ENCODE data around the gene FHOD1. TPM values are rescaled to one million over a fixed set of nuclear protein-coding genes. Genes with fewer than 3 reads are reported as not detected.
A peak's percentile ranks its signal among the peaks of the same experiment; 100 is the strongest.

FHOD1 gene
- total RNA-seq (2014; rRNA removed; shearing (Covaris generic); ENCODE audit: low replicate concordance), result 29.1 and 33.1 TPM in 2 replicates

GRCh38 chr16:67247192-67248072, at the start of gene FHOD1:
Gene FHOD1 (minus strand): TSS chr16:67247481. CDS start chr16:67247410, 71 bp downstream.
- Histone ChIP-seq H3K4me3 (ENCODE audit: low read length) (peak within 1 kb of the TSS; percentile 88), H3K79me2 (ENCODE audit: low read length) (peaks cover 22% of the 10 kb centered on the region), H3K36me3 (ENCODE audit: insufficient read depth, low read length) (no peaks in the 10 kb centered on the region), H3K9me3 (ENCODE audit: low read length) (no peaks in the 10 kb centered on the region), H3K27me3 (ENCODE audit: low read length) (no peaks in the 10 kb centered on the region), H4K20me1 (ENCODE audit: insufficient read depth, low read depth, low read length) (peaks cover 11% of the 10 kb centered on the region; the same call in 1 of the 2 replicates), H3K4me1 (ENCODE audit: low read length) (peaks cover 60% of the 10 kb centered on the region), H3K9ac (ENCODE audit: low read length) (peak within 1 kb of the TSS; percentile 90), H3K9me2 (replicated peaks; ENCODE audit: insufficient read depth, low read length) (no peaks in the 10 kb centered on the region), H3K27ac (ENCODE audit: low read length) (peak within 1 kb of the TSS; percentile 83), H3K4me2 (ENCODE audit: low read depth, low read length, poor library complexity, severe bottlenecking) (peak within 1 kb of the TSS; percentile 95), H2AFZ (ENCODE audit: low read length) (peak within 1 kb of the TSS; percentile 93)
- peak; percentile 98 for DNase-seq

- Histone ChIP-seq H3K4me2 (ENCODE audit: low read depth, low read length, poor library complexity, severe bottlenecking) (no peak overlapping the region), H2AFZ (ENCODE audit: low read length) (no peak overlapping the region), H3K4me1 (ENCODE audit: low read length) (no peaks in the 10 kb centered on the region), H3K36me3 (ENCODE audit: insufficient read depth, low read length) (no peaks in the 10 kb centered on the region), H3K79me2 (ENCODE audit: low read length) (no peaks in the 10 kb centered on the region), H4K20me1 (ENCODE audit: insufficient read depth, low read depth, low read length) (no peaks in the 10 kb centered on the region), H3K27me3 (ENCODE audit: low read length) (no peaks in the 10 kb centered on the region; the same call in 1 of the 2 replicates), H3K4me3 (ENCODE audit: low read length) (no peak overlapping the region), H3K9ac (ENCODE audit: low read length) (no peak overlapping the region), H3K9me2 (replicated peaks; ENCODE audit: insufficient read depth, low read length) (no peaks in the 10 kb centered on the region), H3K9me3 (ENCODE audit: low read length) (no peaks in the 10 kb centered on the region), H3K27ac (ENCODE audit: low read length) (no peak overlapping the region)
- no peak for DNase-seq
Observed at GRCh38 chr16:67296420-67296819, 49.1 kb upstream of the FHOD1 start.

DNA sequence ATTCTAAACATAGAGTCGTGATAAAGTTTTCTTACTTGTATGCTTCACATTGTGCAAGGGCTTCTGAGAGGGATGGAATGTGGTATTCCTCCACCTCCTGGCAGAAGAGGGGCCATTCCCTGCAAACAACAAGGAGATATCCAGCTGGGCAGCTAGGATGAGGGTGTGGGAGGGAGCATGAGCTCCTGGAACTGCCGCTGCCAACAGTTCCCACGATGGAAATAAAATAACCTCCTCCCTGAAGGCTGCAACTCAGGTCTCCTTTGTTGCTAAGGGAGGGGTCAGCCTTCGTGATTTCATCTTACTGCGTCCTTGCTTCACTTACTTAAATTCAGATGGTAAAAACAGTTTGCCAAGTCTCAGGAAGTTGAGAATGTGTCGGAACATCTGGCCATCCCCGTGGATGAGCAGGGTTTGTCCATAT, 47.7 kb upstream of the FHOD1 start:
- no peak overlapping the region for H2AFZ ChIP-seq (ENCODE audit: low read length)
- H3K36me3 ChIP-seq (ENCODE audit: insufficient read depth, low read length), result no peaks in the 10 kb centered on the region
- H3K4me3 ChIP-seq (ENCODE audit: low read length), result no peak overlapping the region
- no peaks in the 10 kb centered on the region for H3K9me2 ChIP-seq (replicated peaks; ENCODE audit: insufficient read depth, low read length)
- no peak overlapping the region for H3K27ac ChIP-seq (ENCODE audit: low read length)
- H3K4me1 ChIP-seq (ENCODE audit: low read length), result no peaks in the 10 kb centered on the region
- no peaks in the 10 kb centered on the region for H4K20me1 ChIP-seq (ENCODE audit: insufficient read depth, low read depth, low read length)
- H3K9me3 ChIP-seq (ENCODE audit: low read length), result no peaks in the 10 kb centered on the region
- no peak overlapping the region for H3K4me2 ChIP-seq (ENCODE audit: low read depth, low read length, poor library complexity, severe bottlenecking)
- no peak for DNase-seq
- H3K9ac ChIP-seq (ENCODE audit: low read length), result no peak overlapping the region
- H3K79me2 ChIP-seq (ENCODE audit: low read length), result no peaks in the 10 kb centered on the region
- H3K27me3 ChIP-seq (ENCODE audit: low read length), result no peaks in the 10 kb centered on the region; the same call in 1 of the 2 replicates

DNA sequence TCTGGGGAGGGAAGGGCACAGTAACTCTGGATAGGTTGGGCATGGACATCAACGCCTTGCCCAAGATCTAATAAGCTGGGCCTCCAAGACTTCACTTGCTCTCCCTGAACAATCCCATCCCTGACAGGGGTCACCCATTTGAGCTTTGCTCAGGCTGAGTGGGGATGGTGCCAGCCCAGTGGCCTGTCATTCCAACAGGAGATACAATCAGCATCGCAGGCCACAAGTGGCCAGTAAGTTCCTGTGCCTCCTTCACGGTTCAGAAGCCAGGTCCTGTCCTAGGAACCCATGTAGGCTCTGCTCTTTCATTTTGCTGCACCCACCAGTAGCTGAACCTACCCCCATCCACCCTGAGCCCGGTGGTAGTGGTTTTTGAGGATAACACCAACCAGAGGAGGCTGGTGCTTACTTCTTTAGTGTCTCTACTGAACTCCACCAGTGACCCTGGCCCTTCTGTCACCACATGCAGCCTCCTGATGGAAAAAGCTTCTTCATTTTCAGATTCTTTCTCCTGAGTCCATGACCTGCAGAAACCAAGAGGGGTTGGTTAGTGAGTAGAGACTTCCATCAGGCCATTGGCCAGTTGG, 47.0 kb upstream of the FHOD1 start:
- Histone ChIP-seq H3K27me3 (ENCODE audit: low read length) (no peaks in the 10 kb centered on the region; the same call in 1 of the 2 replicates), H3K9me3 (ENCODE audit: low read length) (no peaks in the 10 kb centered on the region), H4K20me1 (ENCODE audit: insufficient read depth, low read depth, low read length) (no peaks in the 10 kb centered on the region), H2AFZ (ENCODE audit: low read length) (no peak overlapping the region), H3K4me3 (ENCODE audit: low read length) (no peak overlapping the region), H3K27ac (ENCODE audit: low read length) (no peak overlapping the region), H3K79me2 (ENCODE audit: low read length) (no peaks in the 10 kb centered on the region), H3K9me2 (replicated peaks; ENCODE audit: insufficient read depth, low read length) (no peaks in the 10 kb centered on the region), H3K4me2 (ENCODE audit: low read depth, low read length, poor library complexity, severe bottlenecking) (no peak overlapping the region), H3K9ac (ENCODE audit: low read length) (no peak overlapping the region), H3K4me1 (ENCODE audit: low read length) (no peaks in the 10 kb centered on the region), H3K36me3 (ENCODE audit: insufficient read depth, low read length) (no peaks in the 10 kb centered on the region)
- DNase-seq, result no peak

- H3K4me3 ChIP-seq (ENCODE audit: low read length), result no peak overlapping the region
Observed at GRCh38 chr16:67291461-67291860, 44.2 kb upstream of the FHOD1 start.

DNA sequence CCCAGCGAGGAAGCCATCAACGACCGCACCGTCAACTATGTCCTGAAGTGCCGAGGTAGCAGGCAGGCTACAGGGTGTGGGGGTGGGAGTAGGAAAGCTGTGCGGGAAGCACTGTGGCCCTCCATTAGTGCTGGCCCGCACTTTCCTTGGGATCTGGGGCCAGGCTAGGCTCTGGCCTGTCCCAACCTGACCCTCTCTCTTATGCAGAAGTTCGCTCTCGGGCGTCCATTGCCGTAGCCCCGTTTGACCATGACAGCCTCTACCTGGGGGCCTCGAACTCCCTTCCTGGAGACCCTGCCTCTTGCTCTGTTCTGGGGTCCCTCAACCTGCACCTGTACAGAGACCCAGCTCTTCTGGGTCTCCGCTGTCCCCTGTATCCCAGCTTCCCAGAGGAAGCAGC, 40.7 kb upstream of the FHOD1 start:
- no peak overlapping the region for H3K4me3 ChIP-seq (ENCODE audit: low read length)
- H3K27ac ChIP-seq (ENCODE audit: low read length), result no peak overlapping the region
- no peaks in the 10 kb centered on the region for H4K20me1 ChIP-seq (ENCODE audit: insufficient read depth, low read depth, low read length)
- H3K4me1 ChIP-seq (ENCODE audit: low read length), result peaks cover 9% of the 10 kb centered on the region
- no peaks in the 10 kb centered on the region for H3K79me2 ChIP-seq (ENCODE audit: low read length)
- no peak for DNase-seq
- no peak overlapping the region for H3K4me2 ChIP-seq (ENCODE audit: low read depth, low read length, poor library complexity, severe bottlenecking)
- H3K9me3 ChIP-seq (ENCODE audit: low read length), result no peaks in the 10 kb centered on the region
- no peak overlapping the region for H2AFZ ChIP-seq (ENCODE audit: low read length)
- H3K9ac ChIP-seq (ENCODE audit: low read length), result no peak overlapping the region
- H3K36me3 ChIP-seq (ENCODE audit: insufficient read depth, low read length), result no peaks in the 10 kb centered on the region
- H3K9me2 ChIP-seq (replicated peaks; ENCODE audit: insufficient read depth, low read length), result no peaks in the 10 kb centered on the region
- H3K27me3 ChIP-seq (ENCODE audit: low read length), result no peaks in the 10 kb centered on the region

More at GRCh38 chr16:67291461-67291860, 44.2 kb upstream of the FHOD1 start:
- no peaks in the 10 kb centered on the region for H4K20me1 ChIP-seq (ENCODE audit: insufficient read depth, low read depth, low read length)
- H3K4me2 ChIP-seq (ENCODE audit: low read depth, low read length, poor library complexity, severe bottlenecking), result no peak overlapping the region
- H3K27me3 ChIP-seq (ENCODE audit: low read length), result no peaks in the 10 kb centered on the region; the same call in 1 of the 2 replicates
- H2AFZ ChIP-seq (ENCODE audit: low read length), result no peak overlapping the region
- H3K27ac ChIP-seq (ENCODE audit: low read length), result no peak overlapping the region
- H3K9me2 ChIP-seq (replicated peaks; ENCODE audit: insufficient read depth, low read length), result no peaks in the 10 kb centered on the region
- no peaks in the 10 kb centered on the region for H3K9me3 ChIP-seq (ENCODE audit: low read length)
- H3K9ac ChIP-seq (ENCODE audit: low read length), result no peak overlapping the region
- DNase-seq, result no peak
- H3K79me2 ChIP-seq (ENCODE audit: low read length), result no peaks in the 10 kb centered on the region
- H3K4me1 ChIP-seq (ENCODE audit: low read length), result no peaks in the 10 kb centered on the region
- H3K36me3 ChIP-seq (ENCODE audit: insufficient read depth, low read length), result no peaks in the 10 kb centered on the region

DNA sequence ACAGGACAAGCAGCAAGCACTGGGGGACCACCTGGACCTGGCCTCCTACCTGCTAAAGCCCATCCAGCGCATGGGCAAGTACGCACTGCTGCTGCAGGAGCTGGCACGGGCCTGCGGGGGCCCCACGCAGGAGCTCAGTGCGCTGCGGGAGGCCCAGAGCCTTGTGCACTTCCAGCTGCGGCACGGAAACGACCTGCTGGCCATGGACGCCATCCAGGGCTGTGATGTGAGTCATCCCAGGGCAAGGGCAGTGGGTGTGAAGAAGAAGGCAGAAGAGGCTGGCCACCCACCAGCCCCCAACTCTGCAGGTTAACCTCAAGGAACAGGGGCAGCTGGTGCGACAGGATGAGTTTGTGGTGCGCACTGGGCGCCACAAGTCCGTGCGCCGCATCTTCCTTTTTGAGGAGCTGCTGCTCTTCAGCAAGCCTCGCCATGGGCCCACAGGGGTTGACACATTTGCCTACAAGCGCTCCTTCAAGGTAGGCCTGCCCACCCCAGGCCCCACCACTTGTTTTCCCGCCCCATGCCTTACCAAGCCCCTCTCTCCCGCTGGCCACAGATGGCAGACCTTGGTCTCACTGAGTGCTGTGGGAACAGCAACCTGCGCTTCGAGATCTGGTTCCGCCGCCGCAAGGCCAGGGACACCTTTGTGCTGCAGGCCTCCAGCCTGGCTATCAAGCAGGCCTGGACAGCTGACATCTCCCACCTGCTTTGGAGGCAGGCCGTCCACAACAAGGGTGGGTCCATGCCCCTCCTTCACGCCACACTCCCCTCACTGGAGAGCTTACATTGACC, 39.4 kb upstream of the FHOD1 start:
- Histone ChIP-seq H4K20me1 (ENCODE audit: insufficient read depth, low read depth, low read length) (no peaks in the 10 kb centered on the region), H3K36me3 (ENCODE audit: insufficient read depth, low read length) (no peaks in the 10 kb centered on the region), H3K4me1 (ENCODE audit: low read length) (peaks cover 9% of the 10 kb centered on the region), H2AFZ (ENCODE audit: low read length) (no peak overlapping the region), H3K27ac (ENCODE audit: low read length) (no peak overlapping the region), H3K4me2 (ENCODE audit: low read depth, low read length, poor library complexity, severe bottlenecking) (no peak overlapping the region), H3K9me3 (ENCODE audit: low read length) (no peaks in the 10 kb centered on the region), H3K4me3 (ENCODE audit: low read length) (no peak overlapping the region), H3K9me2 (replicated peaks; ENCODE audit: insufficient read depth, low read length) (no peaks in the 10 kb centered on the region), H3K79me2 (ENCODE audit: low read length) (no peaks in the 10 kb centered on the region), H3K27me3 (ENCODE audit: low read length) (no peaks in the 10 kb centered on the region), H3K9ac (ENCODE audit: low read length) (no peak overlapping the region)
- no peak for DNase-seq
